DMS114 treated with DMSO at 0.1 percent for 48 hours (cell line): ENCODE measurements around the gene TRIM68.
A peak's percentile ranks its signal among the peaks of the same experiment; 100 is the strongest.

Experiments used
- DNase-seq: peaks from one replicate; lab custom pipeline; 2025; ENCODE audit not compliant: unreplicated experiment; lab: John Stamatoyannopoulos, UW

The TRIM68 gene

GRCh38 chr11:4607781-4608666 is at the start of gene TRIM68:
Gene TRIM68 (minus strand): TSS chr11:4608231. CDS start chr11:4605504, 2,727 bp downstream.
- peak; percentile 77 for DNase-seq

DNA sequence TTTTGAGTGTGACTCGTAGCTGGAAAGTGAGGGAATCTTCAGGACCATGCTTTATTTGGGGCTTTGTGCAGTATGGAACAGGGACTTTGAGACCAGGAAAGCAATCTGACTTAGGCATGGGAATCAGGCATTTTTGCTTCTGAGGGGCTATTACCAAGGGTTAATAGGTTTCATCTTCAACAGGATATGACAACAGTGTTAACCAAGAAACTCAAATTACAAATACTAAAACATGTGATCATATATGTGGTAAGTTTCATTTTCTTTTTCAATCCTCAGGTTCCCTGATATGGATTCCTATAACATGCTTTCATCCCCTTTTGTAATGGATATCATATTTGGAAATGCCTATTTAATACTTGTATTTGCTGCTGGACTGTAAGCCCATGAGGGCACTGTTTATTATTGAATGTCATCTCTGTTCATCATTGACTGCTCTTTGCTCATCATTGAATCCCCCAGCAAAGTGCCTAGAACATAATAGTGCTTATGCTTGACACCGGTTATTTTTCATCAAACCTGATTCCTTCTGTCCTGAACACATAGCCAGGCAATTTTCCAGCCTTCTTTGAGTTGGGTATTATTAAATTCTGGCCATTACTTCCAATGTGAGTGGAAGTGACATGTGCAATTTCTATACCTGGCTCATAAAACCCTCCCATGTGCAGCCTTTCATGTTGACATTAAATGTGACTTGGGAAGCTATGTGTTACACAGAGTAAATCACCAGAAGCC is 46.8 kb upstream of the TRIM68 start:
- DNase-seq = no peak

GRCh38 chr11:4647766-4648165 is 39.7 kb upstream of the TRIM68 start:
- no peak for DNase-seq

- no peak for DNase-seq
Observed at GRCh38 chr11:4645974-4646373, 37.9 kb upstream of the TRIM68 start.

DNA sequence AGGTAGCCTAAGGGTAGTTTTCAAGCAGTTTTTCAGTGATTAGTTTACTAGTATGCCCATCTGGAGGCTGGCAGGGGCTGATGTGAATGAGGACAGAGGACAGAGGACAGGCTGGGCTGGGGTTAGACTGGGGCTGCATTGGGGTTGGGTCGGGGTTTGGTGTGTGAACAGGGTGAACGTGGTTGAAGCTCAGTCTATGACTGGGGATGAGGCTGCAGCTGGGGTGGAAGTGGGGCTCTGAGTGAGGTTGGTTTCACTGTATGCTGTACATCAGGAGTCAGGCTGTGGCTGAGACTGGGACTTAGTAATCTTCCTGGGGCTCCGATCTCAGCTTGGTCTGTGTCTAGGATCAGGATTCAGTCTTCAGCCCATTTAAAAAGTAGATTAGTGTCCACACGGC is 36.2 kb upstream of the TRIM68 start:
- no peak for DNase-seq

DNA sequence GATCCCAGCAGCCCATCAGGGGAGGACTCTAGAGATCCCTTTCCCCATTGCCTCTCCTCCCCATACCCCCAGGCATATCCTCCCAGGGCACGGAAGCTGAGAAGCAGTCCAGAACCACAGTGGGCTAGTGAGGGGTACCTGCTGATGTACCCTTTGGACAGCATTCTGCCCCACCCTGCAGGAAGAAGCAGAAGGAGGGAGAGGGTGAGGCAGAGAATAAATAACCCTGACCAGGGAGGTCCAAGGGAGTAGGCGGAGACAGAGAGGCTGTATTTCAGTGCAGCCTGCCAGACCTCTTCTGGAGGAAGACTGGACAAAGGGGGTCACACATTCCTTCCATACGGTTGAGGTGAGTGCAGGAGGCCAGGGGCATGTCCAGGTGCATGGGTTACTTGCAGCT is 35.7 kb upstream of the TRIM68 start, which contains the start of gene OR51E1:
Gene OR51E1 (plus strand): TSS at position 301 of the 400 bp plus-strand sequence. CDS start 8,545 bp downstream, outside the sequence.
- DNase-seq = no peak

- DNase-seq = no peak
Observed at GRCh38 chr11:4643076-4643475, 35.0 kb upstream of the TRIM68 start.

GRCh38 chr11:4642043-4642442 is 34.0 kb upstream of the TRIM68 start:
- DNase-seq = no peak

DNA sequence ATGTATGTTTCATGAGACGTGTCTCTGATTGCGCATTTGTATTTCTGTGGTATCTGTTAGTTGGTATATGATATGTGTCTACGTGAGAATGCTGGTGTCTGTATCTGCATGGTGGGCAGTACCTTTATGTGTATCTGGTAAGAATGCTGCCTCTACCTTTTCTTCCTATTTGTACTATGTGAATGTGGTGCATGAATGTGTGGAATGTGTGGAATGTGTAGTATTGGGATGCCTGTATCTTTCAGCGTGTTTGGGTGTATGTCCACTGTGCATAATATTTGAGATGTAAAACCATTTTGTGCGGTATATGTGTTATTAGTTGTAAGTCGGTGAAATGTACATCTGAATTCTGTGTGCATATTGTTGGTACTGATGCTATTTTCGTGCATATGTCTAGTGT is 33.5 kb upstream of the TRIM68 start:
- no peak for DNase-seq

DNA sequence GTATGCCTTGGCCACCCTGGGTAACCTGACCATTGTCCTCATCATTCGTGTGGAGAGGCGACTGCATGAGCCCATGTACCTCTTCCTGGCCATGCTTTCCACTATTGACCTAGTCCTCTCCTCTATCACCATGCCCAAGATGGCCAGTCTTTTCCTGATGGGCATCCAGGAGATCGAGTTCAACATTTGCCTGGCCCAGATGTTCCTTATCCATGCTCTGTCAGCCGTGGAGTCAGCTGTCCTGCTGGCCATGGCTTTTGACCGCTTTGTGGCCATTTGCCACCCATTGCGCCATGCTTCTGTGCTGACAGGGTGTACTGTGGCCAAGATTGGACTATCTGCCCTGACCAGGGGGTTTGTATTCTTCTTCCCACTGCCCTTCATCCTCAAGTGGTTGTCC is 31.9 kb upstream of the TRIM68 start:
- no peak for DNase-seq

GRCh38 chr11:4637662-4638047 is 29.6 kb upstream of the TRIM68 start:
- DNase-seq = no peak

- peak; percentile 9 for DNase-seq
Observed at GRCh38 chr11:4636962-4637661, 29.1 kb upstream of the TRIM68 start, which contains the start of gene OR51D1. Gene OR51D1 (plus strand): TSS chr11:4637477. CDS start chr11:4639791, 2,314 bp downstream.

DNA sequence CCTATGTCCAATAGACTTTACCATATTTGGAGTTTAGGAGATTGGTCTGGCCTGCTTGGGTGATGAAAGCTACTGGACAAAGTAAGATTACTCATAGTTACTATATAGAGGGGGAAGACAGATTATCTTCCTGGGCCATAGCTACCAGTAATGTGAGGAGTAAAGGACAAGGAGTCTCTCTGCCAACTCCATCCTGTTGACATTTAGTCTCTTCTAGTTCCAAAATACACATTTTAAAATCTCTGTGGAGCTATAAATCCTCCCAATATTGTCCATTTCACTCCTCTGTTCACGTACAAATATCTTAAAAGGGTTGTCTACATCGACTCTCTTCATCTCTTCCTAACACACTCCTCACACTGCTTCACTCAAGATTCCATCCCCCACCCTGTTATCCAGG is 28.1 kb upstream of the TRIM68 start:
- DNase-seq = no peak

- peak; percentile 15 for DNase-seq
Observed at GRCh38 chr11:4626207-4627099, 18.4 kb upstream of the TRIM68 start.

GRCh38 chr11:4619514-4619913 is 11.5 kb upstream of the TRIM68 start:
- no peak for DNase-seq

GRCh38 chr11:4615856-4616444 is 7.9 kb upstream of the TRIM68 start:
- DNase-seq = no peak

DNA sequence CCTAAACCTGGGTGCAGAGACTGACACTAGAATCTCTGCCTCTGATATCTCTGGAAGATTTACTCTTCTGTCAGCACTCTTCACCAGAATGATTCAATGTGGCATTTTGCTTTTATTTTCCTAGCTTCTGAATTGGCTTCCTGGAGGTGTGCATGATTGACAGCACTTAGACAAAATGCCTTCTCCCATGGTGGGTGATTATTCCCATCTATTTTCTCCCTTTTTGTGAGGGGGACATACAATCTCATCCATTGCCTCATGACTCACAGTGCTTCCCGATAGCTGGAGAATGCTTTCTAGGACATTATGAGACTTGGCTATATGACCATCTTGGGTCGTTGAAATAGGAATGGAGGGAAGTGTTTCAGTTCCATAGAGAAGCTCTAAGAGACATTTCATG is 4.0 kb upstream of the TRIM68 start:
- DNase-seq = no peak

GRCh38 chr11:4610258-4610935 is 2.4 kb upstream of the TRIM68 start:
- no peak for DNase-seq

- DNase-seq = no peak
Observed at GRCh38 chr11:4607096-4607495, 935 bp downstream of the TRIM68 start.
